SK-N-SH (cell line): ENCODE data around the gene TOGARAM2. TPM values are rescaled to one million over a fixed set of nuclear protein-coding genes. Genes with fewer than 3 reads are reported as not detected.
A peak's percentile ranks its signal among the peaks of the same experiment; 100 is the strongest.

Source experiments
- CTCF ChIA-PET: fragments of 300-600, 350-600 bp; formaldehyde crosslinking; extraction: SDS; loops from one replicate; lab custom pipeline; 2021; lab: Yijun Ruan, JAX
- POLR2A ChIA-PET: fragments of 350-600 bp; sonication (Branson Sonifier 250); formaldehyde crosslinking; extraction: SDS; loops from one replicate; lab custom pipeline; 2020; ENCODE audit warnings: antibody characterized with exemption, inconsistent platforms; lab: Yijun Ruan, JAX
- DNase-seq: peaks from one replicate; pipeline ENCODE4 v3.0.0; 2012
- H2AFZ ChIP-seq: fragments of 200-600 bp; sonication (generic); 2 replicates; pipeline ENCODE4 v1.8.1; 2016; ENCODE audit warnings: antibody characterized with exemption, mild to moderate bottlenecking, low read depth
- H3F3A ChIP-seq: fragments of 200-600 bp; sonication (generic); replicated peaks from 2 replicates; pipeline ENCODE3; 2016; ENCODE audit warnings: antibody characterized with exemption, mild to moderate bottlenecking; ENCODE audit not compliant: insufficient read depth
- H3K27ac ChIP-seq, 2 experiments: fragments of 200-500 bp in 1 of 2; fragments of 200-600 bp in 1 of 2; sonication (Bioruptor generic) in 1 of 2; sonication (generic), shearing (Covaris generic) in 1 of 2; 2 replicates each; pipeline versions ENCODE4 v1.5.1 to v1.6.1; 2014 to 2016; ENCODE audit warnings: low read depth in 2 of 2, inconsistent platforms in 1 of 2, low read length in 1 of 2, mild to moderate bottlenecking in 1 of 2, mixed read lengths in 1 of 2
- H3K27me3 ChIP-seq: fragments of 200-600 bp; sonication (generic), shearing (Covaris generic); 2 replicates; pipeline ENCODE4 v1.6.1; 2016; ENCODE audit warnings: mixed run types; ENCODE audit not compliant: insufficient read depth
- H3K36me3 ChIP-seq, 2 experiments: fragments of 200-500 bp in 1 of 2; fragments of 200-600 bp in 1 of 2; sonication (Bioruptor generic) in 1 of 2; sonication (generic) in 1 of 2; replicated peaks in 1 of 2; 2 replicates each; pipeline versions ENCODE3 to v1.5.1; 2014 to 2016; ENCODE audit warnings: low read length in 1 of 2, mild to moderate bottlenecking in 1 of 2; ENCODE audit not compliant: insufficient read depth in 2 of 2, control insufficient read depth in 1 of 2
- H3K4me1 ChIP-seq, 2 experiments: fragments of 200-500 bp in 1 of 2; fragments of 200-600 bp in 1 of 2; sonication (Bioruptor generic) in 1 of 2; sonication (generic), shearing (Covaris generic) in 1 of 2; 2 replicates each; pipeline versions ENCODE4 v1.5.1 to v1.6.1; 2014 to 2016; ENCODE audit warnings: low read depth in 1 of 2, low read length in 1 of 2, mixed run types in 1 of 2; ENCODE audit not compliant: insufficient read depth in 2 of 2, control insufficient read depth in 1 of 2
- H3K4me2 ChIP-seq: fragments of 200-600 bp; sonication (generic), shearing (Covaris generic); 2 replicates; pipeline ENCODE4 v1.6.1; 2017; ENCODE audit warnings: mixed run types
- H3K4me3 ChIP-seq, 2 experiments: fragments of 200-500 bp in 1 of 2; fragments of 200-600 bp in 1 of 2; sonication (Bioruptor generic) in 1 of 2; sonication (generic), shearing (Covaris generic) in 1 of 2; 2 replicates each; pipeline versions ENCODE4 v1.5.1 to v1.8.1; 2014 to 2016; ENCODE audit warnings: low read depth in 2 of 2, inconsistent platforms in 1 of 2, low read length in 1 of 2, mild to moderate bottlenecking in 1 of 2, mixed read lengths in 1 of 2, moderate library complexity in 1 of 2
- H3K79me2 ChIP-seq: fragments of 200-600 bp; sonication (generic); 2 replicates; pipeline ENCODE4 v1.8.1; 2017; ENCODE audit warnings: mild to moderate bottlenecking; ENCODE audit not compliant: insufficient read depth
- H3K9ac ChIP-seq: fragments of 200-600 bp; sonication (generic); 2 replicates; pipeline ENCODE4 v1.6.1; 2017; ENCODE audit warnings: mixed run types
- H3K9me2 ChIP-seq: fragments of 200-600 bp; sonication (generic); 2 replicates; pipeline ENCODE4 v1.6.1; 2017; ENCODE audit warnings: mixed run types
- H3K9me3 ChIP-seq: fragments of 200-600 bp; sonication (generic); 2 replicates; pipeline ENCODE4 v1.6.1; 2017; ENCODE audit warnings: mixed run types, mild to moderate bottlenecking, moderate library complexity
- H4K20me1 ChIP-seq: fragments of 200-600 bp; sonication (generic); 2 replicates; pipeline ENCODE4 v1.6.1; 2017; ENCODE audit warnings: mild to moderate bottlenecking, mixed run types; ENCODE audit not compliant: insufficient read depth
- CHD2 ChIP-seq: fragments of 150-350 bp; IDR thresholded peaks from 2 replicates; pipeline ENCODE4 v1.6.1; 2018; ENCODE audit warnings: low read length; ENCODE audit not compliant: partially characterized antibody
- CTCF ChIP-seq: fragments of 200-600 bp; sonication (generic); IDR thresholded peaks from 2 replicates; pipeline ENCODE4 v1.6.1; 2017; ENCODE audit warnings: antibody characterized with exemption, mild to moderate bottlenecking, moderate library complexity
- EZH2phosphoT487 ChIP-seq: fragments of 200-600 bp; sonication (generic); IDR thresholded peaks from 2 replicates; pipeline ENCODE4 v1.6.1; 2017; ENCODE audit warnings: low read depth, mixed run types, mild to moderate bottlenecking, antibody characterized with exemption, moderate library complexity, borderline replicate concordance
- FOSL2 ChIP-seq: IDR thresholded peaks from 2 replicates; pipeline ENCODE4 v1.4.0; 2012; ENCODE audit warnings: low read depth, mild to moderate bottlenecking, moderate library complexity, borderline replicate concordance
- FOXJ3 ChIP-seq: sonication (generic); formaldehyde crosslinking; IDR thresholded peaks from 2 replicates; pipeline ENCODE4 v1.5.1; 2020; ENCODE audit warnings: mild to moderate bottlenecking, missing genetic modification reagents
- FOXM1 ChIP-seq: IDR thresholded peaks from 2 replicates; pipeline ENCODE4 v1.4.0; 2012; ENCODE audit warnings: low read depth, mild to moderate bottlenecking
- GATA2 ChIP-seq: sonication (generic); formaldehyde crosslinking; IDR thresholded peaks from 2 replicates; pipeline ENCODE4 v1.5.0; 2020; ENCODE audit warnings: mild to moderate bottlenecking, missing genetic modification reagents
- JUND ChIP-seq: IDR thresholded peaks from 2 replicates; pipeline ENCODE4 v1.4.0; 2012
- MAX ChIP-seq: IDR thresholded peaks from 2 replicates; pipeline ENCODE4 v1.4.0; 2012; ENCODE audit warnings: low read depth
- NFIC ChIP-seq: IDR thresholded peaks from 2 replicates; pipeline ENCODE4 v1.4.0; 2012; ENCODE audit warnings: borderline replicate concordance
- RCOR1 ChIP-seq: fragments of 150-350 bp; IDR thresholded peaks from 2 replicates; pipeline ENCODE4 v1.6.1; 2017; ENCODE audit warnings: antibody characterized with exemption, low read length
- SIN3A ChIP-seq: IDR thresholded peaks from 2 replicates; pipeline ENCODE4 v1.6.1; 2012; ENCODE audit warnings: low read depth, mild to moderate bottlenecking, low read length, moderate library complexity, borderline replicate concordance
- YY1 ChIP-seq: IDR thresholded peaks from 2 replicates; pipeline ENCODE4 v1.4.0; 2012; ENCODE audit warnings: low read depth, mild to moderate bottlenecking
- ZBTB33 ChIP-seq: IDR thresholded peaks from 2 replicates; pipeline ENCODE4 v1.4.0; 2012; ENCODE audit warnings: low read depth, borderline replicate concordance
- WGBS: methylation state at CpG from one replicate; pipeline ENCODE4 v1.1.6; 2017; ENCODE audit warnings: low lambda C conversion rate; 5-methylcytosine and 5-hydroxymethylcytosine counted together
- polyA plus RNA-seq, 3 experiments: library from polyadenylated mRNA; depleted of rRNA; stranded (reverse); fragments of >200 nt; gene quantifications; 2 replicates each; pipeline ENCODE4 v1.2.3, GENCODE V29; 2012

Gene TOGARAM2
- polyA plus RNA-seq, 1 of the 3 experiments (the other 2 are of a cell fraction), result 0.69 TPM

- H3K9me2 ChIP-seq, result no peaks in the 10 kb centered on the region
- no peak overlapping the region for H2AFZ ChIP-seq
- no peak overlapping the region for H3K4me2 ChIP-seq
- H3K9ac ChIP-seq, result no peak overlapping the region
- no peaks in the 10 kb centered on the region for H3K9me3 ChIP-seq
- 74% methylated on average over 8 of the region's 8 CpGs for WGBS
- H3F3A ChIP-seq, result no peaks in the 10 kb centered on the region
- H3K27me3 ChIP-seq, result no peaks in the 10 kb centered on the region
- no peak overlapping the region for H3K4me3 ChIP-seq
- H3K4me1 ChIP-seq, result peaks cover 0 to 57% of the 10 kb centered on the region in 2 experiments; a peak in 2 of 4 replicates
- H3K79me2 ChIP-seq, result no peaks in the 10 kb centered on the region
- TF ChIP-seq ZBTB33, result no peak
- no peak for TF ChIP-seq FOXM1
- TF ChIP-seq FOSL2, result no peak
- no peak for TF ChIP-seq NFIC
- no peaks in the 10 kb centered on the region for H4K20me1 ChIP-seq
- no peak overlapping the region for H3K27ac ChIP-seq
- H3K36me3 ChIP-seq, result no peaks in the 10 kb centered on the region
- DNase-seq, result no peak
- CTCF ChIA-PET, result interaction anchor here (0.8 to 2.2 kb wide), 8 partner anchors 9 to 243 kb away, joined by 3 to 6 read pairs (median 3); no protein-coding TSS in a partner anchor
- POLR2A ChIA-PET, result interaction anchor here (1.4 kb wide), 1 partner anchor 12 kb away, joined by 3 read pairs; no protein-coding TSS in a partner anchor
Observed at GRCh38 chr2:29066271-29066860, 85.3 kb downstream of the TOGARAM2 start.

GRCh38 chr2:29066997-29067605 is 86.0 kb downstream of the TOGARAM2 start:
- CTCF ChIA-PET, result interaction anchor here (0.9 to 2.2 kb wide), 4 partner anchors 8 to 108 kb away, joined by 3 to 6 read pairs (median 4); no protein-coding TSS in a partner anchor

GRCh38 chr2:29068513-29068912 is 87.4 kb downstream of the TOGARAM2 start:
- H2AFZ ChIP-seq, result no peak overlapping the region
- DNase-seq, result peak; percentile 58
- no peaks in the 10 kb centered on the region for H3K9me3 ChIP-seq
- no peaks in the 10 kb centered on the region for H3F3A ChIP-seq
- no peaks in the 10 kb centered on the region for H3K79me2 ChIP-seq
- no peak overlapping the region for H3K9ac ChIP-seq
- POLR2A ChIA-PET, result no interaction called here
- no peaks in the 10 kb centered on the region for H3K36me3 ChIP-seq
- H3K27me3 ChIP-seq, result no peaks in the 10 kb centered on the region
- peaks cover 0 to 52% of the 10 kb centered on the region in 2 experiments; a peak in 2 of 4 replicates for H3K4me1 ChIP-seq
- CTCF ChIA-PET, result interaction anchor here (0.9 to 2.2 kb wide), 5 partner anchors 9 to 110 kb away, joined by 3 to 7 read pairs (median 4); no protein-coding TSS in a partner anchor
- no peaks in the 10 kb centered on the region for H4K20me1 ChIP-seq
- 73% methylated on average over 7 of the region's 7 CpGs for WGBS
- H3K9me2 ChIP-seq, result no peaks in the 10 kb centered on the region
- no peak overlapping the region for H3K4me3 ChIP-seq
- no peak overlapping the region for H3K4me2 ChIP-seq
- H3K27ac ChIP-seq, result peak overlapping the region in 1 of 2 experiments; percentile 84; a peak in 2 of 4 replicates
- TF ChIP-seq CHD2, result no peak
- no peak for TF ChIP-seq YY1
- TF ChIP-seq NFIC, result no peak
- no peak for TF ChIP-seq EZH2phosphoT487
- no peak for TF ChIP-seq FOSL2
- TF ChIP-seq SIN3A, result no peak
- TF ChIP-seq FOXJ3, result no peak
- no peak for TF ChIP-seq MAX
- no peak for TF ChIP-seq JUND
- no peak for TF ChIP-seq CTCF
- TF ChIP-seq ZBTB33, result no peak

More at GRCh38 chr2:29066997-29067605, 86.0 kb downstream of the TOGARAM2 start:
- no peaks in the 10 kb centered on the region for H3K9me3 ChIP-seq
- no peaks in the 10 kb centered on the region for H3K27me3 ChIP-seq
- no peak overlapping the region for H3K4me3 ChIP-seq
- no peaks in the 10 kb centered on the region for H3K9me2 ChIP-seq
- no peak overlapping the region for H3K27ac ChIP-seq
- 80% methylated on average over 7 of the region's 7 CpGs for WGBS
- peaks cover 0 to 56% of the 10 kb centered on the region in 2 experiments; a peak in 2 of 4 replicates for H3K4me1 ChIP-seq
- H3K36me3 ChIP-seq, result no peaks in the 10 kb centered on the region
- POLR2A ChIA-PET, result no interaction called here
- H3K9ac ChIP-seq, result no peak overlapping the region
- H3F3A ChIP-seq, result no peaks in the 10 kb centered on the region
- no peak for DNase-seq
- TF ChIP-seq GATA2 (CRISPR knock-in tag), result 0 out of 2 replicates have a peak, but pooled peaks have one; percentile 17
- no peak for TF ChIP-seq RCOR1
- H3K4me2 ChIP-seq, result no peak overlapping the region
- no peaks in the 10 kb centered on the region for H4K20me1 ChIP-seq
- H3K79me2 ChIP-seq, result no peaks in the 10 kb centered on the region
- H2AFZ ChIP-seq, result no peak overlapping the region
